Right hindlimb (tissue), 1 donor: ENCODE measurements around the gene TULP1.
"Not testable (repeated sequence)": the region's sequence is repeated elsewhere in the genome, so short reads cannot be mapped to it uniquely, and the experiment has no call there.

ENCODE experiments used
- DNase-seq: peaks from one replicate; pipeline ENCODE4 v3.0.0-alpha.2; 2018

Gene TULP1

DNA sequence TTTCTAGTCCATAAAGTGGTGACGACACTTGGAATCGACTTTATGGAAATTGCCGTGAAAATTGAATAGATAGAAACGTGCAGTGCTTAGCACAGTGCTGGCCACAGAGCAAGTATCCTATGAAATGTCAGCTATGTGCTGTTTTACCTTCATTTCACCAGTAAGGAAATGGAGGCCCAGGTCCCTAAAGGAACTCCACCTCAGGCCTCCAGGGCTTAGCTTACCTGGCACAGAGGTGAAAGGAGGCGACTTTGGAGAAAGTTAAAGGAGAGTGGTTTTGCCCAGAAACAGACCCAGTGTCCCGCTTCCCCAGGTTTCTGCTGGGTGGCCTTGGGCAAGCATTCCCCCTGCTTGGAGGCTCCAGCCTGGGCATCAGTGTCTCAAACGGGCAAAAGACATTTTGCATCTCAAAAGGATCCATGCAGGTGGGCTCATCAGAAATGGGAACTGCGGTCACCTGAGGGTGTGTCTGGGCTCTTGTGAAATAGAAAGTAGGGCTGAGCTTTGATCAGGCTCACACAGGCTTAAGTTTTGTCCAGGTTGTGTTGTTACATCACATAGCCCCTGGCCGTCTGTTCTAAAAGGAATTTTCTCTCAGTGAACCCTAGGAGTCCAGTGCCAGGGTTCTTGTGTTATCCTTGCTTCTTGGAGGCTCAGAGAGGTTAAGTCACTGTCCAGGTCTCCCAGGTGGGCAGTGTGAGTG is 6.8 kb upstream of the TULP1 start:
- no peak for DNase-seq

GRCh38 chr6:35518566-35519312 is 6.0 kb upstream of the TULP1 start:
- no peak for DNase-seq

DNA sequence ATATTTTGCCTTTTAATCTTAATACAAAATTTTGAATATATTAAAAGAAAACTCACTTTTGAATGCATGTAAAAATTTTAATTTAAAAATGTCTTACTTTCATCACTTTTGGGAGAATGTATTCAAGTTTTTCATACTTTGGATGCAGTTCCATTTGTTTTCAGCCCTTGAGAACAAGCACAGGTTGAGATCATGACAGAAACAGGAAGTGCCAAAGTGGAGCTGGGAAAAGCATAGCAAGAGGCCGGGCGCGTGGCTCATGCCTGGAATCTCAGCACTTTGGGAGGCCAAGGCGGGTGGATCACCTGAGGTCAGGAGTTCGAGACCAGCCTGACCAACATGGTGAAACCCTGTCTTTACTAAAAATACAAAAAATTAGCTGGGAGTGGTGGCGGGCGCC is 5.3 kb upstream of the TULP1 start:
- DNase-seq, result not testable (repeated sequence)

GRCh38 chr6:35516712-35517111 is 4.0 kb upstream of the TULP1 start:
- DNase-seq, result no peak

DNA sequence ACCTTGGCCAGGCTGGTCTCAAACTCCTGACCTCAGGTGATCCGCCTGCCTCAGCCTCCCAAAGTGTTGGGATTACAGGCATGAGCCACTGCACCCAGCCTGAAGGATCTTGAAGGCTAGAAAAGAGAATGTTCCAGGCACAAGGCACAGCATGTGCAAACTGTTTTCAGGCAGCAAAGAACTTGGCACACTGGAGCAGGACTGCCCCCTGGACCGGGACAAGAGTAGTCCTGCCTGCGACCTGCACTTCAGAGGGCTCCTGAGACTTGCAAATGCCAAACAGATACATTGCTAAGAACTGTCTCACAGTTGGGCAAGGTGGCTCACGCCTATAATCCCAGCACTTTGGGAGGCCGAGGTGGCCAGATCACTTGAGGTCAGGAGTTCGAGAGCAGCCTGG is 3.2 kb upstream of the TULP1 start:
- DNase-seq, result not testable (repeated sequence)

- DNase-seq, result no peak
Observed at GRCh38 chr6:35514587-35514986, 1.9 kb upstream of the TULP1 start.

- DNase-seq, result no peak
Observed at GRCh38 chr6:35512006-35512405, 690 bp downstream of the TULP1 start.

GRCh38 chr6:35511562-35511941 is 1.1 kb downstream of the TULP1 start:
- no peak for DNase-seq

GRCh38 chr6:35510916-35511561 is 1.7 kb downstream of the TULP1 start:
- no peak for DNase-seq

DNA sequence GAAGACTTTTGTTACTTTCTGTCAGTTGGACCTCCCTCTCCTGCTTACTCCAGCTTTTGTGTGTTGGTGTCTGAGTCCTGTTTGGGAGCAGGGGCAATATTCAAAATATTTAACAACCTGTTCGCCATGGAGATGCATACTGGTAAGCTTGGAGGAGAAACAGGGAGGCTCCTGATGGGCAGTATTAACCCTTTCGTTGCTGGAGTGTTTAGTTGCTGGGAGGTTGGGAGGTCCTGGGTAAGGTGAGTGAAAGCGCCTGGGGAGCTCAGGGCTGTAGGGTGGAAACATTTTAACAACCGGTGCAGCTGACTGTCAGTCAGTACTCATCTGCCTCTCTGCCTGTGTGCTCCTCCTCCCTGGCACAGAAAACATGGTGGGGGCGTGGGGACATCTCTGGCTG is 4.2 kb downstream of the TULP1 start:
- DNase-seq, result no peak

GRCh38 chr6:35508027-35508426 is 4.7 kb downstream of the TULP1 start:
- no peak for DNase-seq

DNA sequence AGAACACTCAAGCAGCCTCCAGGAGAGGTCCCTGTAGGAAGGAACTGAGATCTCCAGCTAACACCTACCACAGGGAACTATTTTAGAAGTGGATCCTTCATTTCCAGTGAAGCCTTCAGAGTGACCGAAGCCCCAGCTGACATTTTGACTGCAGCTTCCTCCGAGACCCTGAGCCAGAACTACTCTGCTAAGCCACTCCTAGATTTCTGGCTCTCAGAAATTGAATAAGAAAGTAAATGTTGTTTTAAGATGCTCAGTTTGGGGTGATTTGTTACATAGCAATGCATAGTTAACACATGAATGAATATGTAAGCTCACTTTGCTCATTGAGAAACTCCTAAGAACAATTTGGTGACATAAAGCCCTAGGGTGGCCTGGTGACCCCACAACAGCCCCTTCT is 5.5 kb downstream of the TULP1 start:
- DNase-seq, result no peak

DNA sequence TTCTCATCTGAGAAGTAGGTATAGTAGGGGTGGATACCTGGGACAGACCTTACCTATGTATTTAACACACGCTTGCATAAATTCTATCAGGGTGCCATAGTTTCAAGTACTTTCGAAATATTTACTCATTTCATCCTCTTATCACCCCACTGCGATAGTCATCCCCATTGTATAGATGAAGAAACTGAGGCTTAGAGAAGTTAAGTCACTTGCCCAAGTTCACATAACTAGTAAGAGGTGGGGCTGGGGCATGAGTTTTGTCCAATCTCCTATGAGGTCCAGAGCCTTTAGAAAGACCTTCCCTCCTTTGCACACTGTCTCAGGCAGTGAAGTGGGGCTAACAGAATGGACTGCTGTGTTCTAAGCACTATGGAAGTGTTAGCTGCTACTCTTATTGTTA is 6.2 kb downstream of the TULP1 start:
- no peak for DNase-seq

DNA sequence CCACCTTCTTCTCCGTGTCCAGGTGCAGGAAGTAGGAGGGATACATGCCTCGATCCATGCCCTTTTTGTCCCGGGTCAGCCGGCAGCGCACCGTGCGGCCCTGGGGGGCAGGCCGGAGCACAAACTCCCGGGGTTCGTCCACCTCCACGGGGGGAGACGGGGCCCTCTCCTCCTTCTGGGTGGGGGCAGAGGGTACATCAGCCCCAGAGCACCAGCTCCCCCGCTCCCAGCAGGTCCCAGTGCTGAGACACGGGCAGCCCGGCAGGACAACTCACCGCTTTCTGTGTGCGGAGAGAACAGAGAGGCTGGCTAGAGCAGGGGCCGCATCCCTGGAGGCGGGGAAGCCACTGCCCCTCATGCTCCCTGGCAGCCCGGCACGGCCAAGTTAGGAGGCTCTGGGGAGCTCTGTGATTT is 6.7 kb downstream of the TULP1 start:
- DNase-seq, result no peak

- no peak for DNase-seq
Observed at GRCh38 chr6:35503534-35503933, 9.2 kb downstream of the TULP1 start.

- DNase-seq, result no peak
Observed at GRCh38 chr6:35501784-35502183, 10.9 kb downstream of the TULP1 start.

- DNase-seq, result no peak
Observed at GRCh38 chr6:35500782-35501181, 11.9 kb downstream of the TULP1 start.

DNA sequence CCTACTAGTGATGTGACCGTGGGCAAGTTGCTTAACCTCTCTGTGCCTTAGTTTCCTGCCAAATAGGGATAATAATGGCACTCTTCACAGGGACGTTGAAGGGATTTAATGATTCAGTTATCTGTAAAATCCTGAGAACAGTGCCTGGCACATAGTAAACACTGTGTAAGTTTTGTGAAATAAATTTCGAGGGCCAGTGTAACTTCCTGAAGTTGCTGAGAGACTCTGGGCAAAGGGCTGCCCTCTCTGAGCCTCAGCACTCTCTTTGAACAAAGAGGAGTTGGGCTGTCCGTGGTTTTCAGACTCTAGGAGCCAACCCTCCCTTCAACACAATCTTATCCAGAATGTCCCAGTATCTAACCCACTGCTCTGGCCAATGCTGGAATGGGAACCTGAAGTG is 13.3 kb downstream of the TULP1 start:
- DNase-seq, result no peak

DNA sequence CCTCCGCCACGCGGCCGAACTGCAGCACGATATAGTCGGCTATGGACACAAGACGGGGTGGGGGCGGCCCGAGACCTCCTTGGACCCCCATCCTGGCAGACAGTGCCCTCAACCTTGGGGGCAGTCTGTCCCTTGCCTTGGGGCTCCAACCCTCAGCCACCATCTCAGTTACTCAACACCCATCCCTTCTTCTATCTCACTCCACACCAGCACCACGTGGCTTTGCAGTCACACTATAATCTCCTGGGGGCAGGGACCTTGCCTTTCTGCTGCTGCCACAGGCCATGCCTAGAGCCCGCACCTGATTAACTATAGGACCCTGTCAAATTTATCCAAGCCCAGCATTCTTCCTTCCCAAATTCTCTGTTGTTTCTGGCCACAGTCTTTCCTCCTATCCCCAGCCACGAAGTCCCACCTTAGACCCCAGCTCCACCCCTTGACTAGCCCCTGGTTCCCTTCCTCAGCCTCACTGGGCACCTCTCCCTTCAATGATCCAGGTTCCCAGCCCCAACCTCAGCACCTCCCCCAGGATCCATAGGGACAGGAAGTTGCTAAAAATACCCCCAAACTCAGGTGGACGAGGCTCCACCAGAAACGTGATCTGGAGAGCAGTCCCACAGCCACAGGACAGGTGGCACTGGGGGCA is 14.2 kb downstream of the TULP1 start:
- DNase-seq, result no peak

DNA sequence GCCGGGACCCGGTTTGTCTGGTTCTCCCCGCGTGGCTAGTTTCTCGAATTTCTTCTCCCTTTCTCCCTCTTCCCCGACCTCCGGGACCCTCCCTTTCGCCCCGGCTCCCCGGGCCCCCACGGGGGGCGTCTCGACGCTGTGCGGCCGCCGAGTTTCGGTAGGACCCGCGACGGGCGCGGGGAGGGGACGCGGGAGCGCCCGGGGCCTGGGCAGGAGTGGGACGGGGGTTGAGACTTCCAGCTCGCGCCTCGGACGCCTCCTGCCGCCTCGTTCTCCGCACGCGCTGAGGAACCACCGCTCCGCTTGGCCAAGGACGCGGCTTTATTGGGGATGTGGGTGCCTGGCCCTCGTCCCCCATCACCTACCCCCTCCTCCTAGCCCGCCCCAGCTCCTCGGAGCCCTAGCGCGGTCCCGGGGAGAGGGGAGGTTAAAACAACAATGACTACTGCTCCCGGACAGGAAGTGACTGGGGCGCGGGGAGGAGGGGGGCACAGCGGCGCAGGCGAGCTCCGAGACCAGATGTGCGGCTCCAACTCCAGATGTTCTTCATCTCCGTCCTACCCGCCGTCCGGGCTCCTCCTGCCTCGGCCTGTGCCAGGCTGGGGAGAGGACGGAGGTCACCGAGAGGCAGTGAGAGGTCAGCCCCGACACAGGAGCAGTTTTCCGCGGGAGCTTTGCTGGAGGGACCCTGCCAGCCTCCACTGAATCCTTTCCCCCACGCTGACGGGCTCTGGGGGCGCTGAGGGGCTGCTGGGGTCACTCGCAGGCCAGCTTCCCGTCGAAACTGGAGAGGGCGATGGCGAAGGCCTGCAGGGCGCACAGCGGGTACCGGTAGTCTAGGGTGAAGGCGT is 14.9 kb downstream of the TULP1 start:
- DNase-seq, result peak; percentile 91

GRCh38 chr6:35496841-35497570 is 15.7 kb downstream of the TULP1 start, which contains the start of gene TEAD3:
Gene TEAD3 (minus strand): TSS chr6:35497079.
- peak; percentile 89 for DNase-seq
